Measurements from ENCODE around the gene SLFN14.

SLFN14 gene

DNA sequence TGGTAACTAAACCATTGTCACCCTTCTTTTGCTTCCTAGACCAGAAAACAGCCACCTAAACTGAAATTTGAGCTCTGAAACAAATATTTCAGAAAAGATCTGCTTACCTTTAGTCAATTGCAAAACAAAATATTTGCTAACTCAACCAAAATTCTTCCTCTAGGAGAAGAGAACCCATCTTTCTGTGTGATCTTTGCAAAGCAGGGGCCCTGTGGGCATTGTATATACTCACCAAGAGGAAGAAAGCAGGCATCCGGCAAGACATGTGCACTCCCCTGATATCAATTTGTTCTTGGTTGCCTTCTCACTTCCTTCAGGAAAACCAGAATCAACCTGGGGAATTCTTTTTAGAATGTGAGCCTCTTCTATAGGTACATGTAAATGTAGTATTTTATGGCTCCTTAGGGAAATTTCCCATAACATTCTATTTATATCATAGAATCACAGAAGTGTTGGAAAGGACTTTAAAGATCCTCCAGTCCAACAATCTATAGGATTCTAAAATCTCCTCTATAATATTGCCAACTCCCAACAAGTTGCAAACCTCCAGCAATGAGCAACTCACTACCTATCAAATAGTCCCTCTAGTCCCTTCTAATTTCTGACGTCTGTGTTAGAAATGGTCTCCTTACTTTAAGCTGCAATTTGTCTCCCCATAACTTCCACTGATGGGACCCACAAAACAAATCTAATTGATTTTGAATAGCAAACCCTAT is 966 bp downstream of the SLFN14 start:
- H3K27ac ChIP-seq, result no peak overlapping the region
- TF ChIP-seq ZFX (IDR thresholded peaks at IDR 0.05; ENCODE audit: borderline replicate concordance), result no peak

DNA sequence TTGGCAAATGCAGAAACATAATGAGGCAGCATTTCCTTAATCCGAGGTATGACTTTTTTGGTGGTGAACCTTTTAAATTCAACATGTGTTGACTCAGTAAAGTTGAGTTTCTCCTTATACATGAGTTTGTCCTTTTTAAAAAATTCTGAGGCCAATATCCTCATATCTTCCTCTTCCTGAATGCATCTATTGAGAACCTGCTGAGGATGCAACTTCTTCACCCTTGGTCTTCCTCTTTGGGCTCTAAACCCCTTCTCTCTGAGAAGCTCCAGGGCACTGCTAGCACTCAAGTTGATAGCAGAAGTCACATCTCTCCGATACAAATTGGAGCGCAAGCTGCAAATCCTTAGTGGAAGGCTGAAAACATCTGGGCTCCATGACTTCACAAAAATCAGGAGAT is 3.3 kb downstream of the SLFN14 start:
- TF ChIP-seq ZFX (IDR thresholded peaks at IDR 0.05; ENCODE audit: borderline replicate concordance), result no peak
- TF ChIP-seq, protein P1, sequence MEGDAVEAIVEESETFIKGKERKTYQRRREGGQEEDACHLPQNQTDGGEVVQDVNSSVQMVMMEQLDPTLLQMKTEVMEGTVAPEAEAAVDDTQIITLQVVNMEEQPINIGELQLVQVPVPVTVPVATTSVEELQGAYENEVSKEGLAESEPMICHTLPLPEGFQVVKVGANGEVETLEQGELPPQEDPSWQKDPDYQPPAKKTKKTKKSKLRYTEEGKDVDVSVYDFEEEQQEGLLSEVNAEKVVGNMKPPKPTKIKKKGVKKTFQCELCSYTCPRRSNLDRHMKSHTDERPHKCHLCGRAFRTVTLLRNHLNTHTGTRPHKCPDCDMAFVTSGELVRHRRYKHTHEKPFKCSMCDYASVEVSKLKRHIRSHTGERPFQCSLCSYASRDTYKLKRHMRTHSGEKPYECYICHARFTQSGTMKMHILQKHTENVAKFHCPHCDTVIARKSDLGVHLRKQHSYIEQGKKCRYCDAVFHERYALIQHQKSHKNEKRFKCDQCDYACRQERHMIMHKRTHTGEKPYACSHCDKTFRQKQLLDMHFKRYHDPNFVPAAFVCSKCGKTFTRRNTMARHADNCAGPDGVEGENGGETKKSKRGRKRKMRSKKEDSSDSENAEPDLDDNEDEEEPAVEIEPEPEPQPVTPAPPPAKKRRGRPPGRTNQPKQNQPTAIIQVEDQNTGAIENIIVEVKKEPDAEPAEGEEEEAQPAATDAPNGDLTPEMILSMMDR (IDR thresholded peaks at IDR 0.05), result no peak
- no peak overlapping the region for H3K27ac ChIP-seq

DNA sequence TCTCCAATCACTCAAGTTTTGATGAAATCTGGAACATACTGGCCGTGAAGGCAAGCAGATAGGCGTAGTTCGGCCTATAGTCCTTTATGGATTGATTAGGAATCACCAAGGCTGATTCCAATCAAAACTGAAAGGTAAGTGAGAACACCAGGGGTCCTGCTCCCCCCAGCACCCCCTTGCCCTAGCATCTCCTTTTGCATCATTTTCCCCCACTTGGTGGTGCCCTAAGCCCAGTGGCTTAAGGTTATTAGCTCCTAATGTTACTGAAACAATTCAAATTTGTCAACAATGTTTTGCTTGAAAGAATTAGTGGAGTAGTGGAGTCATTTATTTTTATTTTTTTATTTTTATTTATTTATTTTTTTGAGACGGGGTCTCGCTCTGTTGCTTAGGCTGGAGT is 4.9 kb downstream of the SLFN14 start:
- TF ChIP-seq ZFX (IDR thresholded peaks at IDR 0.05; ENCODE audit: borderline replicate concordance), result no peak
- TF ChIP-seq, protein P1 (IDR thresholded peaks at IDR 0.05), result 0 out of 2 replicates have a peak, but pooled peaks have one; percentile 12
- no peak overlapping the region for H3K27ac ChIP-seq

DNA sequence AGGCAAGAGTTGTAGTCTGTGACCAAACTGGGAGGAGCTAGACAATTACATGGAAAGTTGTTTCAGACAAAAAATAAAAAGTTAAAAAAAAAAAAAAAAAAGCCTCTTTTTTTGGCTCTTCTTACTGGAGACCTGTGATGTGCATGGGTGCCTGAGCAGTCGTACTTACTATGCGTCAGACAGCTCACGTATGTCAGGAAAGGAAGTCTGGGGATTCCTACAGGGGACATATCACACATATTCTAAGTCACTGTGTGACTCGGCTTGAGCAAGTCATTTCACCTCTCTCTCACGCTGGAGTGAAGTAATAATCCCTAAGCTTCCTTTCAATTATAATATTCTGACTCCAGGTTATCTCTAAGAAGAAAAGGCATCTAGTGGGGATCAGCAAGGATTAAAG is 6.0 kb downstream of the SLFN14 start:
- TF ChIP-seq, protein P1 (IDR thresholded peaks at IDR 0.05), result no peak
- no peak overlapping the region for H3K27ac ChIP-seq

DNA sequence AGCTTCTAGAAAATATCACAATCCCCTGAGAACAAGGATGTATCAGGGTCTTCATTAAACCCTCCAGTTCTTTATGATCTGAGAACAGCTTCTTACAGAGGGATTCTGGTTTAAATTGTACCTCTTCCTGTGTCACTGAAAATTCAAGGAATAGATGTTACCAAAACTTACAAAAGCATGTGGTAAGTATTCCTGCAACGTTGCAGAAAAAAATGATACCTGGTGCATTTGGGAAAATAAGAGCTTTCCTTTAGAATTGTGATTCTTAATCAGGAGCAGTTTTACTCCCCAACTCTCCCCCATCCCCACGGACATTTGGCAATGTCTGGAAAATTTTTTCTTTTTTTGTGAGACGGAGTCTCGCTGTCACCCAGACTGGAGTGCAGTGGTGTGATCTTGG is 7.3 kb downstream of the SLFN14 start:
- TF ChIP-seq, protein P1 (IDR thresholded peaks at IDR 0.05), result no peak
- TF ChIP-seq ZFX (IDR thresholded peaks at IDR 0.05; ENCODE audit: borderline replicate concordance), result no peak
- H3K27ac ChIP-seq, result no peak overlapping the region

DNA sequence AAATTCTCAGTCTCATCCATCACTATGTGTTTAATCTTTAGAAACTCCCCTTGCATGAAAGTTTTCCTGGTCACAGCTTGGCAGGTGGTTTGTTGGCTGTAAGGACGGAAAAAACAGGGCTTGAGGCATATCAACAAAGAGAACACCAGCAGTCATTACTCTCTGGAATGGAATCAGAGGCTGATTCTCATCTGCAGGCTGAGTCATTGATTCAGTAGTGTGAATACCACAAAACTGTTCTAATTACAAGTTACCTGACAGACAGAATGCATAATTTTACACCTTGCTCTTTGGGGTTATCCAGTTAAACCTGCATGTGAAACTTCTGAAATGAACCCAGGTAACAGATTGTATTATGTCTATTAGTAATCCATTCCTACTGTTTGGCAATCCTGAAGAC is 11.6 kb downstream of the SLFN14 start:
- TF ChIP-seq, protein P1 (IDR thresholded peaks at IDR 0.05), result no peak
- TF ChIP-seq ZFX (IDR thresholded peaks at IDR 0.05; ENCODE audit: borderline replicate concordance), result no peak
- no peak overlapping the region for H3K27ac ChIP-seq

DNA sequence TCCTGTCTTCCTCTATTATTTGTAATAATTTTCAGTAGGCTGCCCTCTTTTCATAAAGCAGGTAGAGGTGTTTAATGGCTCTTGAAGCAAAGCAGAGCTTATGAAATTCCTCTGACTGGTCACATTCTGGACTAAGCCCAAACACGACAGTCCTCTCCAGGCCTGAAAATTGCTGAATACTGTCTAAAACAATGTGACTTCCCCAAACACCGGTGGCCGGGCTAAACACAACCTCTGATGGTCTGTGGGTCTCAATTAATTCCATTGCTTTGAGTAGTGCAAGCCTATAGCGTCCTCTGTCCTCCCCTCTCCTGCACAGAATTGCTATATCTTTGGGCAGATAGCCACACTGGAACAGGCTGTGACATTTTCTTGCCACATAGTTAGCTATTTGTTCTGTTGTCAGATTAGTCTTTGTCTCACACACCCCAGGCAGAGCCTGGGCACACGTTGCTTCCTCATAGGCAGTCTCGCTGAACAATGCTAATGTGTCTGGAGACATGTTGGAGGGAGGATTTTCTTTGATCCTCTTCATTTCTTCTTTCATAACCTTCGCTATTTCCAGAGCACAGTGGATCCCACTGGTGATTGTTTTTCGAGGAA is 12.3 kb downstream of the SLFN14 start:
- H3K27ac ChIP-seq, result no peak overlapping the region
- TF ChIP-seq ZFX (IDR thresholded peaks at IDR 0.05; ENCODE audit: borderline replicate concordance), result no peak

DNA sequence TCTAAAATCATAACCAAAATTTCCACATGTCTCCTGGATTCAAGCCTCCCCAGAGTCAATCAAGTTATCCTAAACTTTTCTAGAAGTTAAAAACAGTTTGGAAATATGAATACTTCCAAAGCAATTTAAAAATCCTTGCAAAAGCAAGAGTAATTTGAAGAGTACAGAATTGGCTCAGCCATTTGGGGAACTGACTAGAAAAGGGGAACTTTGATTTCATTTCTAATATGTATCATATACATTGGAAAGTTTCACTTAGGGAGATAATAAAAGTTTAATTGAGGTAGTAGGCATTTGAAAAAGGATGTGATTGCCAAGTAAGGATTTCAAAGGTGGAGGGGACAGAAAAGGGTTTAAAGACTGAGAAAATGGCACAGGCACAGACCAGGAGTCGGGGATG is 14.1 kb downstream of the SLFN14 start:
- no peak overlapping the region for H3K27ac ChIP-seq
- TF ChIP-seq ZFX (IDR thresholded peaks at IDR 0.05; ENCODE audit: borderline replicate concordance), result no peak
- TF ChIP-seq, protein P1 (IDR thresholded peaks at IDR 0.05), result no peak
